8988T (cell line): ENCODE data around the gene IKZF2.

Source experiments
- DNase-seq: peaks from one replicate; pipeline ENCODE4 v3.0.0; 2011

Gene IKZF2

DNA sequence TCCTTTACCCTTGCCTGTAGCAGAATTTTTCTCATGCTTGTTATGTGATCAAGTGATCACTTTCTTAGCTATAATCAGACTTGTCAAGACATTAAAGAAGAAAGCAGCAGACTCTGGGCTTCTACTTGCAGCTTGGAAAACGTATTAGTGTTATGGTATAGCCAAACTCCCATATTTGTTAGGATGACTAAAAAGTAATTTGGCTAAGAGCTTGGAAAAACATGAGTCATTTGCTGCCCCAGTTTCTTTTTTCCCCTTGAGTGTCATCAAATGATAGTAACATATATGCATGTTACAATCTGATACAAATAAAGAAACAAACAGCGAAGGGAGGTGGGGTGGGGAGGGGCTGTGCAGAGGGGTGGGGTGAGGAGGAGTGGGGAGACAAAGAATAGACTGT is 155.5 kb downstream of the IKZF2 start:
- no peak for DNase-seq

DNA sequence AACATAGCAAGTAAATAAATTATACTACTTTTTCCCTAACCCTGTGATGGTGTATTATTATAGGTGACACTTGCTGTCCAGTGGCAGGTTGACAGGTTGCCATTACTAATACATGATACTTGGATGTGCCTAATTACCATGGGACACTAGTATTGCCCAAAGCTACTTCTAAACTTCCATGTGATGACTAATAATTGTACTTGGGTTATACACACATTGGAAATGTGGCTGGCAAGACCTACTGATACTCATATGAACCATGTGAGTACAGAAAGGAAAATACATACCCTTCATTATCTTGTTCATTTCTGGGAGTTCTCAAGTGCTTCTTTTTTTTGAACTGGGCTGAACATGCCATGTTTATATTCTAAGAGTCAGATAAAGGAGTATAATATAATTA is 156.4 kb downstream of the IKZF2 start:
- no peak for DNase-seq

DNA sequence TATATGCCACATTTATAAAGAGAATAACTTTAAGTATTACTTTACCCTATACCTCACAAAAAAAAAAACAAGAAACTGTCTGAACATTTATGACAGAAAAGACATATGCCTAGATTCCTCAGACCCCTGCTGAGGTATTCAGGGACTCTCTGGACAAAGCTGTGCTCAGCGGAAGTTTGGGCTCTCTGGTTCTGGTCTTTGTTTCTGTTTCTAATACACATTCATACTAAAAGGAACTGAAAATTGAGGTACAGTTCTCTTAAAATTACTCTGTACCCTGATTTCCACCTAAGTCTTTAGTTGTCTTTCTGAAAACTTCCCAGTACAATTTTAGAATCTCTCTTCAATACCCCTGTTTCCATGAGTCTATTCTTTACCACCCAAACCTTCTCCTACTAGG is 160.3 kb downstream of the IKZF2 start:
- DNase-seq = no peak

DNA sequence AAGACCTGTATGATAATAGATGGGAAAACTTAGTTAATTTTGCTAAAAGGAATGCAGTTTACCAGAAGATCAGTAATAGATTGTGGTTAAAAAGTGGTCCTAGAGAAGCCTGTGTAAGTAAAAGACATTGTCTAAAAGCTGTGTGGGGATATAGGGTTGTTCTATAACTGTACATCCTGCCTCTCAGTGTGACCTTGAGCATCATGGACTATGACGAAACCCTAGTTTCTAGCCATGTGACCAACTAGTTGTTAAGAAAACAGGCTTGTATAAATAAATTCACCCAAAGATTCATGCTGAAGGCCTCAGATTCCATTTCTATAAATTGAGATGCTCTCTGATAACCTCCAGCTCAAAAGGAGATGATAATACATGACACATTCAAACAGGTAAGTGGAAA is 160.7 kb downstream of the IKZF2 start:
- DNase-seq = no peak

DNA sequence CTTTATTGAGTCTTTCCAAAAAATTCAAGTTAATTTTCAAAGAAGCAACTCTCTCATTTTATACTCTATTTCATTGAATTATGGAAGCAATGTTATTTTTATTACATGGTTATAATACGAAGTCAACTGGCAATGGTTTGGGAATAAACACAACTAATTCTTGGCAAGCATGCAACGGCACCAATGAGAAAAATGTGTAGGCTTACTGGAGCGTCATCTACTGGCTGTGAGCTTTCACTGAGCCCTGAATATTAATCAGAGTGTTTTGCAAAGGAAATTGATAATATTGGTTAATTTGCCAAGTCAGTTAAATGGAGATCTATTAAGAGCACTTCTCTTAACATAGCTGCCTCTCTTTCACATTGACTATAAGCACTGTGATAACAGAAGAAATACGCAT is 163.9 kb downstream of the IKZF2 start:
- DNase-seq = no peak

DNA sequence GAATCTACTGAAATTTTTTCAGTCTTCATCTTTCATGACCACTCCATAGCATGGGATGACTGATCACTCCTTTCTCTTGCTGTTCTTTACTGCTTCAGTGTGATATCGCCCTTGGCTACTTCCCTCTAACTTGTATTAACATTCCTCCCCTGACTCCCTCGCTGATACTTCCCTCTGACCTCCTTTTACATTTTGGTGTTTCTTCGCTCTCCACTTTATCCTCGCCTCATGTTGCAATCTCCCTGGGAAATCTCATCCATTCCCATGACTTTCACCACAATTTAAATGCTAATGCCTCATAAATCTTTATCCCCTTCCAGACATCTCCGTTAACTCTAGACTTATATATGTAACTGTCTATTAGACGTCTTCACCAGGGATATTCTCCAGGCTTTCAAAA is 167.3 kb downstream of the IKZF2 start:
- DNase-seq = no peak

DNA sequence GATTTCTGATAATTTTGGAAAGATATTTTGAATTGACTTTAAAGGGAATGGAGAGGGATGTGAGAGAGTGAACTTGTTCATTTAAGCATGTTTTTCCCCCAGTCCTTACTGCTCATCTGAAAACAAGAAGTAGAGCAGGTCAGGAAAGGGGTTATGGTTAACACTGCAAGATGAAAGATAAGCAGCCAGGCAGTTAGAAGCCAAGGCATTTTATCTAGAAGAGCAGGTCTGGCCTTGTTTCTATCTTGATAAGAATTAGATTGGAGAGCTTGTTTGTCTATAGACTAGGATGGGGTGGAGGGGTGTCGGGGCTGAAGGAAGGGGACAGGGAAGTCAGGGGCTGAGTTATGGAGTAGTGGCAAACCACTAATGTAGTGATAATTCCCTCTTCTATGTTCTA is 171.6 kb downstream of the IKZF2 start:
- no peak for DNase-seq

DNA sequence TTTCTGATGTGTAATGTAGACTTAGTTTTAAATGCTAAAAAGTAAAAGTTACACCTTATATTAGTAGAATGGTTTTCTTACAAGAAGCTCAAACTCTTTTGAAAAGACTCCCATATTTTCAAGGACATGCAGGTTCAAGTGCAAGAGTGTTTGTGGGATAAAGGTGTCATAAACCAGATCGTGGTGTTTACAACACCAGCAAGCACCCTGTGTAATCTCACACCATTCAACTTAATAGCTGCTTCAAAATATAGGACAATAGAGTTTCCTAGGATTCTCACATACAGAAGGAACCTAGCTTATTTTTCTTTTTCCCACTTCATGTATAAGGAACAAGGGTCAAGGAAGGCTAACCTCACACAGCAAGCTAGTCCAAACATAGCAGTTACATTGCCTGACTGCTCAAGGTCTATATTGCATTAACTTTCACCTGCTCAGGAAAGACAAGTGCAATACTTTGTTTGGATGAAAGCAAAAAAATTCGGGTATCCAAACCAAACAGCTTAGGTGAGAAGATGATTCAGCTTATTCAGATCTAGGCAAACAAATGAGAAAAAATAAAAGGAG is 172.3 kb downstream of the IKZF2 start:
- no peak for DNase-seq

DNA sequence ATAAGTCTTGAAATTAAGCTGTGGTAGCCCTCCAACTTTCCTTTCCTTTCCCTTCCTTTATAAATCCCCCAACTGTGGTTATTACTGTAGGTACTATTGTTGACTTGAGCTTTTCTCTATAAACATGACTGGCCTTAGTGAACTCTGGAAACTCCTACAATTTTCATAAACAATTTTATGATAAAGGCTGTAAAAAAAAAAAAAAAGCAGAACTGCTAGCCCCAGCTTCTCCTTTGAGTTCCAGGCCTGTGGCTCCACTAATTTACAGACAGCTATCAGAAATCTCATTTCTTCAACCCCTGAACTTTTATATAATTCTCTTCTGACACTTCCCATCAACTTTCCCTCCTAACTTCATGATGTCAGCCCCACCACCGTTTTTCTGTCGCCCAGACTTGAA is 174.3 kb downstream of the IKZF2 start:
- no peak for DNase-seq

DNA sequence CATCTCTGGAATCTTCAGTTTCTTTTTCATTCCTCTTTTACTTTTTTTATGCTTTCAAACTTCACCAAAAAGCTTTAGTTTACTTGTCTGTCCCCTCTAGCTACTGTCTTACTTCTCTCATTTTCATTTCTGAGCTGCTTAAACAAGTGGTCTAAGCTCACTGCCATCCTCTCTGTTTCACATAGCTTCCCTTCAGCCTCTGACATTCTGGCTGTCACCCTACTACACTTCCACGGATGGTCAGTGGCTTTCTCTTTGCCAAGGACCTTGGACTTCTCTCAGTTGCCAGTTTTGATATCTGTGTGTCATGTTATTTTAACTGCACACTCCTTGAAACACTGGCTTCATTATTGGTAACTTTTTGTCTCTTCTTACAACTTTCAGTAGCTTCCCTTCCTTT is 176.1 kb downstream of the IKZF2 start:
- no peak for DNase-seq

DNA sequence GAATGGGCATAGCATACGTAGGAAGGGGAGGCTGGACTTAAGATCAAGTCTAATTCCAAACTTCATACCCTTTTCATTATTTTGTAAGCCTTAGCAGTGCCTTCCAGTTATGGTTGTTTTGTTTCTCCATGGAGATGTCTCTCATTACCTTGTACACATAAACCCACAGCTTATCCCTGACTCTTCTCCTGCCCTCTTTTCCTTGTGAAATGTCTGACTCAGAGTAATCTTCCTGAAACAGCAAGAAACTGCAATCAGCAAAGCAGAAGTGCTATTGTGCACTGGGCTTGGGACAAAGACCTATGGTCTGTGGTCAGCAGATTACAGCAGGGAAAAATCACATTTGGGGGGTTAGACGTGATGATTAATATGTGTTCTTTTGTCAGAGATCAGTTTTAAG is 176.7 kb downstream of the IKZF2 start:
- DNase-seq = no peak

DNA sequence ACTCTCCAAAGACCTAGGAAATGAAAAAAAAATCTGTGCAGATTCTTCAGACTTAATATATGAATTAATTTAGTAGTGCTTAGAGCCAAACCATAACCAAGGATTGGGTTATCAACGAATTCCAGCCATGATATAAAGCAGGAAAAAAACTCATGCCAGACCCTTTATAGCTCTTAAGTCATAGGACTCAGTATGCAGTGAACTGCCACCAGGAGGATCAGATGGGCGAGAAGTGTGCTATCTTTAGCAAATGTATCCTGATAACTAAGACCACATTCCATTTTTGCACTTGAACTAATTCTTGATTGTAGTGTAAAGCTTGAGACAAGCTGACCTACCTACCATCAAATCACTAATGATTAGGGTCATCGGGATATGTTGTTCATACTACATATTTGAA is 178.1 kb downstream of the IKZF2 start:
- no peak for DNase-seq

DNA sequence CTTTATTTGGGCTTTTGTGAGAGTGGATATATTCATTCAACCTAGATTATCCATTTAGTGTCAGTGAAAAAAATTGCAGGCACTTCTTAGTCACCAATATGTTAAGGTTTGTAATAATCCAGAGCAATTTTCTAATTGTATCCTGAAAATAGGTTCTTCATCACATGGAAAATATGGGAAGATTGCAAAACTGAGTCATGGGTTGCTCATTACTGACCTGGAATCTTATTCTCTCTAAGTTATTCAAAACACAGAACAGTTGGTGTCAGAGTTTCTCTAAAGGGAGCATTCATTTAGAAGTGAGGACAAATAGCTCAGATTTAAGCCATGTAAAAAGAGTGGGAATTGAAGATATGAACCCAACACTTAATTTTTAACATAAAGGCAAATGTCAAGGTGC is 181.3 kb downstream of the IKZF2 start:
- no peak for DNase-seq

DNA sequence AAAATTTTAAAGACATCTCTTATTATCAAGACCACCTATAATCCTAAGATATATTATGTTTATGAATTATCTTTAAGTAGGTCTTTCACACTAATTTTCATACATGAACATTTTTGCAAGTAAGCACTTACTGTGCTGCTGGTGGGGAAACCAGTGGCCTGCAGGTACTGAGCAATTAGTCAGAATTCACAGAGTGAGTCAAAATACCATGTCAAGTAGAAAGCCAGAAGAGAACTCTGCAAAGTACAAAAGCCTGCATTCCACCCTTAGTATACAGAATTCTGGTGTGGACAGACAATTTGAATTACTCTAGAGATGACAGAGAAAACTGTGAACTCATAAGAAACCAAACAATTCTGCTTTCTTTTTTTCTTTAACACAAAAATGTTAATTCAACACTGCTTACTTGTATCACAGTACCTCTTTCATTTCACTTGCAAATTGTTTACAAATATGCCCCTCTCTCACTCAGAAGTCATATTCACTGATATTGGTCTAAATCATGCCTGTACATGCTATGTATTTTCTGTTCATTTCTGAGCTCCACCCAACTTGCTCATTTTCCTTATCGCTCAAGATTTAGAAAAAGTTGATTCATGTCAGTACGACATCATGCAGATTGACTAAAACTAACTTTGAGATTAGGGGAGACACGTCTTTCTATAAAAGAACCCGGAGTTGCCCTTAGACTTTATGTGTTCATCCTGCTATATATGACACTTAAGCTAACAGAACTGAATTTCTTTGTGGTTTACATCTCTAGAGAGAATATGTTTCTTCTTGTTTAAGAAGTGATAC is 182.9 kb downstream of the IKZF2 start:
- no peak for DNase-seq

DNA sequence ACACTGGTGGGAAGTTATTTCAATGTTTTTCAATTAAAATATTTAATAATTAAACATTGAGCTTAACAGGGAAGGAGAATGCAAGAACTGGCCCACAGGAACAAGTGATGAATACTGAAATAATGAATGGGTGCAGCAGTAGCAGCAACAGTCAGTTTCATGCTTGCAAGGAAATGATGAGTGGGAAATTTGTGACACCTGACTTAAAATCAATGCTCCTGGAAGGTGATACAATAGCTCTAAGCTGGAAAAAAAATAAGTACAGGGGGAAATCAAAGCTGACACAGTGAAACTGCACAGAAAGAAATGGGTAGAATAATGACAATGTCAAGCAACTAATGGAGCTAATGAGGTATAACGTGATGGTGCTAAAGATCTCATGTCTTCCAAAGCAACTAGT is 184.5 kb downstream of the IKZF2 start:
- no peak for DNase-seq

DNA sequence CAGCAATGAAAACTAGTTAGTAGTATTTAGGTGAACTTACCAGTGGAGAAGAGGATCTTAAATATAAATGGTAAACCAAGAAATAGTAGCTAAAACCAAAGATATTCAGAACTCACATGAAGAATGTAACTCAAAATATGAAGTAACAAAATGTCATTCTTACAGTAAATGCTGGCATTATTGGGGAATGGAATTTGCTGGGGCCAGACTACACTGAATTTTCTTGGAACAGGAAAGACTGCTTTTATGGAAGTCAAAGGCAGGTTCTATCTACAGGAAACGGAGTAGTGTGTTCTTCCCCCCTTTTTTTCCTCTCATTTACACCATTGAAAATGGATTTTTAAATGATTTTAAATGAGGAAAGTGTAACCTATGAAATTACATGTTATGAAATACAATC is 188.7 kb downstream of the IKZF2 start:
- no peak for DNase-seq

DNA sequence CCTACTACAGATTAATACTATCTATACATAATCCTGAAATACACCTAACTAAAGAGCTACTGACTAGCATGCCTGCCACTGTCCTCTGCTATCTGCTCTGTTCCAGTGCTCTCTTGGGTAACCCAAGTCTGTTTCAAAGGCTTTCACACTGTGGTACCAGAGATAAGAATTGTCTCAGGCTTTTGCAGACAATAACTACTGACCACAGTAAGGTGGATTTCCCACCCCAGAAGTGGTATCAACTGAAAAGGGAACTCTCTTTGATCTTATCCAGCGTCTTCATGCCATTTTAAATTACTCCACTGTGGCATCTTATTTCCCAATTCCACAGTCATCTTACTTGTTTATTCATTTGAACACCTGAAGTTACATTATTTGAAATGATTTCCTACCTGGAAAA is 190.2 kb downstream of the IKZF2 start:
- no peak for DNase-seq

DNA sequence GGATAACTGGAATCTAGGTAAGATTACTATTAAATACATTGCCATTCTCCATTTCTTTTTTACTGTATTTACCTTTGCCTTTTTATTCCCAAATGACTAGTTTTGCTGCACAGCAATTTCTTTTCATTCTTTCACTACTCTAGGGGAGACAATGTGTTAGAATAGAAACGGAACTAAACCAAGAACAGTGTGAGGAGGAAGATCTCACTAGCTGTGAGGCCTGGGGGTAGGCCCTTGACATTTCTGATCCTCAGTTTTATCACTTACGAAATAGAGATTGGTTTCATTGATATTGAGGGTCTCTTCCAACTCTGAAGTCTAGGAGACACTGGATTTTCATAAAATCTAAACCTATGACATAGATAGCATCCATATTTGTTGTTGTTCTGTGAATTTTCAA is 191.1 kb downstream of the IKZF2 start:
- no peak for DNase-seq

DNA sequence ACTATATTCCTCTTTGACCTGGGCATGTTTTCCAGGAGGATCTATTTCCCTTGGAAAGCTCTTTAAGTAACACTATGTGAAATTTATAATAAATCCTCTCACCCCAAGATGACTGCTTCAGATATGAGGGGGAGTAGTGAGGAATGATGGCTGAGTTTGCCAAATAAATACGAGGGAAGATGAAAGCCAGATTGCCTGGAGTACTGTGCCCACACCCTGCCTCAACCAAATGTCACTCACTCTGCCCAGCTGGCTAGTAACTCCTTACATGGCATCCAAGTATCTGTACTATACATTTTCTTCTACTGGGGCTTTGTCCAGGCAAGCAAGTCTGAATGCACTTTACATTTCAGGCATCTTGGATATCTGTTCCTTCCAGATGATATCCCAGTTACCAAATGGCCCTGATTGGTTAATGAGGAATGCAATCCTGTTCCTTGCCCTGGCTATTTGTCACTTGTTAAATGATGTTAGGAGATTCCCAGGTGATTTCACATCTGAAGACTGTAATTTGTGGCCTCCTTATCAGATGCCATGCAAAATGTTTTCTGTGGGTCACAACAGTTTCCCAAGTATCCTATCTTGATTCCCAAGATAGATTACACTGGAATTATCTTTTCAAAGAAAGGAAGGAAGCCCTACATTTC is 191.8 kb downstream of the IKZF2 start:
- DNase-seq = no peak

DNA sequence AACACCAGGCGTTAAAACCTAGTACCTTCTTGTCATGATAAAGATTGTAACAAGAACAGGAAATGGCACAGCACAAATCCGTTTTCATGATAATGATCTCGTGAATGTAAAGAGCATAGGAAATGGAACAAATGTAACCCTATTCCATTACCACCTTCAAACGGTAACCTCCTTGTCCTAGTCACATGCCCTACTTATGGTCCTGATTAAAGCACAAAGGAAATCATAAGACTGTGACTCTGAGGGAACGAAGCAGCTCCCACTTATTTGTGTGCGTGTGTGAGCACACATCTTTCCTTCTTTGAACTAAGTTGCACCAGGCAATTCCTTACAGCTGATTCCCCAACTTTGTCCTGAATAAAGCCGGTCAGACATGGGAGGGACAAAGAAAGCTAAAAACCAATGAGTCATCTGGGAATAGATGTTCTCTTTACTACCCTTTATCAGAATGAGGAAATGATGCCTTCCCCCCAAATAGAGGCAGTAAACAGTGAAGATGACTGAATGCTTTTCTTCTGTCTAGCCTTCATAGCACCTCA is 192.6 kb downstream of the IKZF2 start:
- no peak for DNase-seq

DNA sequence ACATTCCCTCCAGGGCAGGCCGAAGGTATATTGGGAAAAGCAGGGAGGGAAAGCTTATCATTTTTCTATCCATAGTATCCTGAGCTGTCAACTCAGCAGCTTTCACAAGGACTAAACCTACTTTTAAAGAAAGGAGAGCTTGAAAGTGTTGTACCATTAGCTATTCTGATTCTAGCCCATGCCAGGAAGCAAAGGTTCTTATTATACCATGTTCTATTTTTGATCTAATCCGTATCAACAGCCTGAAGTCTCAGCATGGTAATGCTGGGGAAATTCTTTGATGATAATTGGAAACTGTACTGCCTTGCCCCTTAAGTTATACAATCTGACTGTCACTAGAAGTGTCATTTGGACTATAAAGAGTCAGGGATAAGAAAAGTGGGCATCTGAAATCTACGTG is 193.3 kb downstream of the IKZF2 start:
- DNase-seq = no peak

DNA sequence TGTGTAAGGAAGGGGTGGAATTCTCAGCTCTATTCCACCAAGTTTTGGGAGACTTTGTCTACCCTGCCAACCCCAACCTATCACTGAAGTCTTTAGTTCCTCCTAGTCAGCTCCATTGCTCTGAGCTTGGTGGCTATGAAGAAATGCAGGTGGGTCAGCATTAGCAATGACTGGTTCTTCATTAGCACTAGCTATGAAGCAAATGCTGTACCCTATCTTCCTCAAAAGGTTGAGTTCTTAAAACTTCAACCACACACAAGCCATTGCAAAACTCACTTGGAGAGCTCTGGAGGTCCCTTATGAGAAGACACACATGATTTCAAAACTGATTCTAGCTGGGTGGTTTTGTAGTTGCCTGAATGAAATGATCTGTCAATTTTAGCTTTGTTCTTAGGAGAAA is 193.8 kb downstream of the IKZF2 start:
- no peak for DNase-seq

DNA sequence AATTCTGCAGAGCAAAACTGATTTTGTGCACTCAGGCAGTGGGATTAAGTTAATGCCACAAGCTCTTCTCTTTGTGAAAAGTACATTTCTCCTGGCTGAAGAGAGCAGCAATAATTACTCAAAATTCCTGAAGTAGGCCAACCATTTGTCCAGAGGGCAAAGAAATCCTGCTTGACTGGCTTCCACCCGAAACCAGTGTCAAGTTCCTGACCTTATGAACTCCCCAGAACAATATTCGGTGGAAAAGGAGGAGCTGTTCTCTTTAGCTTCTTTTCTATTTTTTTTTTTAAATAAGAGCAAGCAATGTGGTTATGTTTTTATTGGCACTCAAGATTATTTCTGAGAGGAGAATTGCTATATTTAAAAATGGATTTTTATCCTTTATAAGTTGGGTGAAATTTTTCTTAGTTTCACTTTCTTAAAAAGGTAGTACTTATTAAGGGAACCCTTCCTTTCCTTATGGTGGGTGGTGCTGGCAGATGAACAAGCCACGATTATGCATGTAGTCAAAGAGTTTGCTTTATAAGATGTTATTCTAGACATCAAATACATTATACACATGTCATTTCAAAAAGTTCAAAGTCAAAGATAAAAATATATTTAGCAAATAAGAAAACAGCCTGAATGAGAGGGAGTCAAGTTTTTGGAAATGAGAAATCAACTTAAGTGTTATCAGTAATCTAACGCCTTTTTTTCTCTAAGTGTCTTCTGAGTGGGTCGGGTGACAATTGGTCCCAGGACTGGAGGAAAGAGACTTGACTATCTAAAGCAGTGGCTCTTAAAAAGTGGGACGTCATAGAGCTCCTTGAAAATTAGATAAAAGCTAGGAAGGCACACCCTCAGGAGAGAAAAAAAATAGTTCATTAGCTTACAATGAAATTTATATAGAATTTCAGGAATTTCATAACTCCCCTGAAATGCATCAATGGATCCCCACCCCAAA is 194.5 kb downstream of the IKZF2 start:
- DNase-seq = no peak
